Measurements from ENCODE around the gene SERPINH1.

SERPINH1 gene

DNA sequence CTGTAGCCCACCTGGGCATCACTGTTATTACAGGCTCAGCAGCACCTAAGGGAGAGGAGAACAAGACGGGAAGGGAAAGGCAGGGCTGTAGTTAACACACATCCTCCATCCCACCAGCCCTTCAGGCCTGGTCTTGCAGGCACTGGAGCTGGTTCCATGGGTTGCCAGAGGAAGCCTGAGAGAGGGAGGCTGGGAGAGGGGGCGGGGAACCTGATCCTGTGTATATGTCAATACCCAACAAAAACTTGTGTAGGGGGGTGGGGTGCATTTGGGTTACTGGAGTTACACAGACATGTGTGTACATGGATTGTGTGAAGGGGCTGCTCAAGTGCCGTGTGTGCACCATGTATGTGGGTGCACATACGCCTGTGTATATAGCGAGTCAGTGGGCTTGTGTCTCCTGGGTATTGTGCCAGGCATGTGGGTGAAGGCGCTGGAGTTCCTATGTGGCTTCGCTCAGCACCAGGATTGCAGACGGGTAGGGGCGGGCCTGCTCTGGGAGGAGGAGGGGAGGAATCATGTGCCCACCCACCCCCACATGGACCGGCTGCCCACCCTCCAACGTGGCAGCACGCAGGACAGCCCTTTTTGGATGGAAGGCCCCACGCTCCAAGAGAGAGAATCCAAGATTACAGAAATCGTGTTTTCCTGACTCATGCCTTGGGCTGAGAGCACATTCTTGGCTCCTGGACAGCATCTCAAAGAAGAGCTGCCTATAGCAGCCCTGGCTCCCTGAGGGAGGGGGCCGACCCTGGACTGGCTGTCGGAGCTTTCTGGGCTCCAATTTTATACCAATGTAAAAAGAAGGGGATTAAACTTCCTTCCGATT is 4.2 kb upstream of the SERPINH1 start:
- no peak for DNase-seq

GRCh38 chr11:75558939-75559843 is 2.9 kb upstream of the SERPINH1 start:
- no peak for DNase-seq

DNA sequence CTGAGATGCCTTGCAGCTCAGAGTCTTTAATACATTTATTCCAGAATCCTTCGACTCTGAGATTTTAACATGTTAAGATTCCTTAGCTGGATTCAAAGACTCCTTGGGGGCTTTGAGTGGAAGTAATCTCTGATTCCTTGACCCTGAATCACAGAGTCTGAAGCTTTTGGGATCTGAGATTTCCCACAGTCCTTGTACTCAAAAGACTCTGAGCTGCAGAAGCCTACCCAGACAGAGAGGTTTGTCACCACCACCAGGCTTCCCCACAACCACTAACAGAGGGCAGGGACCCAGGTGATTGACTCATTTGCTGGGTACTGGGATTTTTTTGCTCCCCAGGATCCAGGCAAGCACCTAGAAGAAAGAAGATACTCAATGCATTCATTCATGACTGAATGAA is 1.4 kb upstream of the SERPINH1 start:
- DNase-seq = no peak

- no peak for DNase-seq
These were observed 516 bp upstream of the SERPINH1 start for GRCh38 chr11:75561426-75562047.

GRCh38 chr11:75562836-75563484 is 907 bp downstream of the SERPINH1 start:
- DNase-seq = no peak

GRCh38 chr11:75563501-75563977 is 1.5 kb downstream of the SERPINH1 start:
- DNase-seq = no peak

- DNase-seq = no peak
These were observed 2.0 kb downstream of the SERPINH1 start for GRCh38 chr11:75563978-75564552.

DNA sequence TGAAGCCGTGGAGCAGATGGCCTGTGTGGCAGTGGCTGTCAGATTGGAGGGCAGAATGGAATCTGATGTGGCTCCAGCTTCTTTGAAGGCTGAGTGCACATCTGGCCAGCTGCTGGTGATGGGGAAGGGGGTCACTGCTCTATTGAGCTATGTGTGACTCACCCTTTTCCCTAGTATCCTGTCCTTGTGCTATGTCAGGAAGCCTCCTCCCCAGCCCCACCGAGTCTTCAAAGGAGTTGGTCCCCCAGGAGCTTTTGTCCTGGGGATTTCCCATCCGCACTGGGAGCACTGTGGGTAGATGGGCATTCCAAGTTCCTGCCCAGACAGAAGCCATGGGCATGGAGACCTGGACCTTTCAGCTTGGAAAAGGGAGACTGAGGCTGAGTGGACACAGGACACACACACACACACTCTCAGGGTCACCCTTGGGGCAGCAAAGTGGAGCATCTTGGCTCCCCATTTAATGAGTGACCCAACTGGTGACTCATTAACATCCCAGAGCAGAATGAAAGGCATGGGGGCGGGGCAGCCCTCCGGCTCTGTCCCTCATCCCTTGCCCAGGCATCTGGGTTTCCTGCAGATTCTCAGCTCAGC is 3.3 kb downstream of the SERPINH1 start:
- DNase-seq = no peak

DNA sequence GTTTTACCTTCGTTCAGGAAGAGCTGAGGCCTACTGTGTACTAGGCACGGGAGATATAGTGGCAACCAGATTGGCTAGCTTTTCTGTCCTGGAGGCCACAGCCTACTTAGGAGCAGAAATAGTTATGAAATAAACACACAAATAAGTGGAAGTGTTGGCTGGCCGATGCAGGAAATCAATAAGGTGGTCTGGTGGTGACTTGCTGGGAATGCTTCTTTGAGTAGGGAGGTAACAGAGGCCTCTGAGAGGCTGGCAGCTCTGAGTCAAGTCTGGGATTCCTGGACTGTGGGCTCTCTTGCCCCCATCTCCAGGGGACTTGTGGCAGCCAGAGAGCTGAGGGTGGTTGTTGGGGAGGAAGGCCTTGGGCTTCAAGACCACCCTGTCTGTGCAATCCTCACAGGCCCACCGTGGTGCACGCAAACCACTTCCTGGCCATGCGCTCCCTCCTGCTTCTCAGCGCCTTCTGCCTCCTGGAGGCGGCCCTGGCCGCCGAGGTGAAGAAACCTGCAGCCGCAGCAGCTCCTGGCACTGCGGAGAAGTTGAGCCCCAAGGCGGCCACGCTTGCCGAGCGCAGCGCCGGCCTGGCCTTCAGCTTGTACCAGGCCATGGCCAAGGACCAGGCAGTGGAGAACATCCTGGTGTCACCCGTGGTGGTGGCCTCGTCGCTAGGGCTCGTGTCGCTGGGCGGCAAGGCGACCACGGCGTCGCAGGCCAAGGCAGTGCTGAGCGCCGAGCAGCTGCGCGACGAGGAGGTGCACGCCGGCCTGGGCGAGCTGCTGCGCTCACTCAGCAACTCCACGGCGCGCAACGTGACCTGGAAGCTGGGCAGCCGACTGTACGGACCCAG is 4.1 kb downstream of the SERPINH1 start:
- DNase-seq = no peak

GRCh38 chr11:75566763-75567279 is 4.8 kb downstream of the SERPINH1 start:
- no peak for DNase-seq

GRCh38 chr11:75567971-75568370 is 5.9 kb downstream of the SERPINH1 start:
- DNase-seq = no peak

GRCh38 chr11:75568616-75569219 is 6.7 kb downstream of the SERPINH1 start:
- no peak for DNase-seq

DNA sequence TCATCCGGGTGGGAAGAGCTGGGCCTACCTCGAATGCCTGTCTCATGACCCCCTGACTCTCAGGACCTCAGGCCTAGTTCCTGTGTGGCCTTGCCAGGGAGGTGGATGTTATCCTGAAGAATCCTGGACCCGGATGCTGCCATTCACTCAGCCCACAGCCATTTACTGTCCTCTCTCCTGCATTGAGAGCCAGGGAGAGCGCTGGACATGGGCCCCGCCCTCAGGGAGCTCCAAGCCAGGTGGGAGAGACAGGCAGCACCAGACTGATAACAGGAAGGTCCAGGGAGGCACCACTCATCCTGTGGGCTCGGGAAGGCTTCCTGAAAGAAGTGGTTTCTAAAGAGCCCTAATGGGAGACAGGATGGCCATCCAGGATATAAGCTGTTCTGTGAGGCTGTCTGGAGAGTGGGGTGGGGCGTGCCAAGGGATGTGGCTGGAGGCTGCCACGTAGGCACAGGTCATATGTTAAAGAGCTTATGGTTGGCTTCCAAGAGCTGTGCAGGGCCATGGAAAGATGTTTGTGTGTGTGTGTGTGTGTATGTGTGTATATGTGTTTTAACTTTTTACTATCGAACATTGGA is 8.6 kb downstream of the SERPINH1 start:
- no peak for DNase-seq

DNA sequence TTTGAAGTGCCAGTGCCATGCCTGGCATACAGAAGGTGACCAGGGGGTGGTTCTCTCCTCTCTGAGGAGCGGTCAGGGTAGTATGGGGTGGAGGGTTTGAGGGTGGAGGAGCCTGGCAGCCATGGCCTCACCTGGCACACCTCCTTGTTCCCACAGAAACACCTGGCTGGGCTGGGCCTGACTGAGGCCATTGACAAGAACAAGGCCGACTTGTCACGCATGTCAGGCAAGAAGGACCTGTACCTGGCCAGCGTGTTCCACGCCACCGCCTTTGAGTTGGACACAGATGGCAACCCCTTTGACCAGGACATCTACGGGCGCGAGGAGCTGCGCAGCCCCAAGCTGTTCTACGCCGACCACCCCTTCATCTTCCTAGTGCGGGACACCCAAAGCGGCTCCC is 9.6 kb downstream of the SERPINH1 start:
- DNase-seq = no peak

GRCh38 chr11:75572744-75573143 is 10.7 kb downstream of the SERPINH1 start:
- no peak for DNase-seq

DNA sequence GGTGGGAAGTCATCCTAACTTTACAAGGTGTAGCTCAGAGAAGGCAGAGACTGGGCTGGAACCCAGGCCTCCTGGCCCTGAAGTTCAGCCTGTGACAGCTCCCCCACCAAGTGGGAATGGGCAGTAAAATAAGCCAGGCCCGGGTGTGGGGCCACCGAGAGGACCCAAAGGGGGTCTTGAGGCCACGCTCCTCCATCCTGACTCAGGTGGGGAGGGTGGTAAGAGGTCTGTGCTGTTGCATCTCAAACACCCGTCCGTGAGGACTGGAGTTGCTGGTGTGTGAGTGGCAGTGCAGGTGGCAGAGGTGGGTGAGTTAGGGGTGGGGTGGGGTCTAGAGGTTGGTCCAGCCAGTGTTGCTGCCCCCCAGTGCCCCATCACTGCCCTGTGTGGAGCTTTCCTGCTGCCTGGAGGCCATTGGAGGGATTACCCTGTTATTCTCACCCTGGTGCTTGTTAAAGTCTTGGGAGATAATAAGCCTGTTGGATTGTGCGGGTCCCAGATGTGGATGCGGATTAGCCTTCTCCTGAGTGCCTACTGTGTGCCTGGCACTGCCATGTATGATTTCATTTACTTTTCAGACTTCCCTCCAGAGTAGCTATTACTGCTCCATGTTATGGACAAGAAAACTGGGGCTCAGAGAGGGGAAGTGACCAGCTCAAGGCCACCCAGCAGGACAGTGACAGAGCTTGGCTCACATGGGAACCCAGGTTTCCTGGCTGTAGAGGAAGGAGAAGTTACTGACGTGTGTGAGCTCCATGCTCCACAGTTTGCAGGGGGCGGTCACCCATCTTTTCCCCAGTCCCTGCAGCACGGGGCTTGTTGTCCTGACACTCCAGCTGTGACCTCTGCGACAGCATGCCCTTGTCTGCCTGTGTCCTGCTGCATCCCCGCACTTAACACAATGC is 12.9 kb downstream of the SERPINH1 start:
- no peak for DNase-seq

DNA sequence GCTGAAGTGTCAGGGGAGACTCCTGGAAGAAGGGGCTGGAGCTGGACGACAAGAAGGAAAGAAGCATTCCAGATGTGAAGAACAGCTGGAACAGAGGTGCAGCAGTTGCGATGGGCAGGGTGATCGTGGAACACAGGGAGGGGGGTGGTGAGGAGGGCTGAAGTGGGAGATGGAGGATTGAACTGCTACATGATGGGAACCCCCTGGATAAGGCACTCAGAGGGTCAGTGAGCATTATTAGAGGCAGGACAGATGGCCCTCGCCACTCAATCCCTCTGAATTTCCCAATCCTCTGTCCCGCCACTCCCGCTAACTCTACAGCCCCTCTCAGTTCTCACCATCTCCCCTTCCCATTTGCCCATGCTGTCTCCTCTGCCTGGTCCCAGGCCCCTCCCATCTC is 14.0 kb downstream of the SERPINH1 start:
- no peak for DNase-seq

GRCh38 chr11:75576499-75576918 is 14.5 kb downstream of the SERPINH1 start:
- DNase-seq = no peak

- DNase-seq = peak; percentile 66
These were observed 15.2 kb downstream of the SERPINH1 start for GRCh38 chr11:75577207-75577606.
